ENCODE data around the gene HDAC7.

HDAC7 gene

GRCh38 chr12:47746073-47746472 lies 73.6 kb downstream of the HDAC7 start:
- Histone ChIP-seq H3K27me3 (ENCODE audit: control insufficient read depth, insufficient read depth, low read length) (no peaks in the 10 kb centered on the region), H3K36me3 (ENCODE audit: control insufficient read depth, insufficient read depth, low read length) (peaks cover 4% of the 10 kb centered on the region), H3K9me3 (ENCODE audit: control insufficient read depth, low read length) (no peaks in the 10 kb centered on the region), H3K4me1 (ENCODE audit: control insufficient read depth, insufficient read depth, low read length) (peaks cover 9% of the 10 kb centered on the region), H3K9ac (ENCODE audit: low read length) (no peak overlapping the region), H3K4me3 (ENCODE audit: low read length) (no peak overlapping the region)

GRCh38 chr12:47745485-47746041 lies 74.1 kb downstream of the HDAC7 start:
- peaks cover 13% of the 10 kb centered on the region for H3K4me1 ChIP-seq (ENCODE audit: control insufficient read depth, insufficient read depth, low read length)
- no peak overlapping the region for H3K9ac ChIP-seq (ENCODE audit: low read length)
- no peaks in the 10 kb centered on the region for H3K9me3 ChIP-seq (ENCODE audit: control insufficient read depth, low read length)
- H3K4me3 ChIP-seq (ENCODE audit: low read length): no peak overlapping the region
- H3K27me3 ChIP-seq (ENCODE audit: control insufficient read depth, insufficient read depth, low read length): no peaks in the 10 kb centered on the region
- H3K36me3 ChIP-seq (ENCODE audit: control insufficient read depth, insufficient read depth, low read length): peaks cover 4% of the 10 kb centered on the region

GRCh38 chr12:47744778-47745436 lies 74.8 kb downstream of the HDAC7 start:
- Histone ChIP-seq H3K36me3 (ENCODE audit: control insufficient read depth, insufficient read depth, low read length) (peaks cover 3% of the 10 kb centered on the region), H3K9ac (ENCODE audit: low read length) (no peak overlapping the region), H3K27me3 (ENCODE audit: control insufficient read depth, insufficient read depth, low read length) (no peaks in the 10 kb centered on the region), H3K9me3 (ENCODE audit: control insufficient read depth, low read length) (no peaks in the 10 kb centered on the region), H3K4me3 (ENCODE audit: low read length) (no peak overlapping the region), H3K4me1 (ENCODE audit: control insufficient read depth, insufficient read depth, low read length) (peaks cover 14% of the 10 kb centered on the region)

- H3K4me3 ChIP-seq (ENCODE audit: low read length): no peak overlapping the region
- no peaks in the 10 kb centered on the region for H3K27me3 ChIP-seq (ENCODE audit: control insufficient read depth, insufficient read depth, low read length)
- H3K9me3 ChIP-seq (ENCODE audit: control insufficient read depth, low read length): no peaks in the 10 kb centered on the region
- peaks cover 18% of the 10 kb centered on the region for H3K4me1 ChIP-seq (ENCODE audit: control insufficient read depth, insufficient read depth, low read length)
- H3K36me3 ChIP-seq (ENCODE audit: control insufficient read depth, insufficient read depth, low read length): no peaks in the 10 kb centered on the region
- no peak overlapping the region for H3K9ac ChIP-seq (ENCODE audit: low read length)
Measured at GRCh38 chr12:47744005-47744651, 75.6 kb downstream of the HDAC7 start.

GRCh38 chr12:47743311-47743860 lies 76.3 kb downstream of the HDAC7 start:
- no peaks in the 10 kb centered on the region for H3K36me3 ChIP-seq (ENCODE audit: control insufficient read depth, insufficient read depth, low read length)
- H3K27me3 ChIP-seq (ENCODE audit: control insufficient read depth, insufficient read depth, low read length): no peaks in the 10 kb centered on the region
- H3K9me3 ChIP-seq (ENCODE audit: control insufficient read depth, low read length): no peaks in the 10 kb centered on the region
- H3K4me1 ChIP-seq (ENCODE audit: control insufficient read depth, insufficient read depth, low read length): peaks cover 18% of the 10 kb centered on the region
- no peak overlapping the region for H3K4me3 ChIP-seq (ENCODE audit: low read length)
- H3K9ac ChIP-seq (ENCODE audit: low read length): no peak overlapping the region

- Histone ChIP-seq H3K27me3 (ENCODE audit: control insufficient read depth, insufficient read depth, low read length) (no peaks in the 10 kb centered on the region), H3K9me3 (ENCODE audit: control insufficient read depth, low read length) (no peaks in the 10 kb centered on the region), H3K4me3 (ENCODE audit: low read length) (no peak overlapping the region), H3K9ac (ENCODE audit: low read length) (no peak overlapping the region), H3K36me3 (ENCODE audit: control insufficient read depth, insufficient read depth, low read length) (no peaks in the 10 kb centered on the region), H3K4me1 (ENCODE audit: control insufficient read depth, insufficient read depth, low read length) (peaks cover 22% of the 10 kb centered on the region)
Measured at GRCh38 chr12:47742253-47742825, 77.4 kb downstream of the HDAC7 start.

- no peak overlapping the region for H3K4me3 ChIP-seq (ENCODE audit: low read length)
- peaks cover 32% of the 10 kb centered on the region for H3K4me1 ChIP-seq (ENCODE audit: control insufficient read depth, insufficient read depth, low read length)
Measured at GRCh38 chr12:47741340-47741703, 78.4 kb downstream of the HDAC7 start.

GRCh38 chr12:47740606-47741339 lies 78.9 kb downstream of the HDAC7 start:
- Histone ChIP-seq H3K9ac (ENCODE audit: low read length) (no peak overlapping the region), H3K4me1 (ENCODE audit: control insufficient read depth, insufficient read depth, low read length) (peaks cover 36% of the 10 kb centered on the region), H3K4me3 (ENCODE audit: low read length) (no peak overlapping the region)

More at GRCh38 chr12:47741340-47741703, 78.4 kb downstream of the HDAC7 start:
- Histone ChIP-seq H3K9me3 (ENCODE audit: control insufficient read depth, low read length) (no peaks in the 10 kb centered on the region), H3K9ac (ENCODE audit: low read length) (no peak overlapping the region), H3K36me3 (ENCODE audit: control insufficient read depth, insufficient read depth, low read length) (no peaks in the 10 kb centered on the region), H3K27me3 (ENCODE audit: control insufficient read depth, insufficient read depth, low read length) (no peaks in the 10 kb centered on the region)

GRCh38 chr12:47739979-47740378 lies 79.7 kb downstream of the HDAC7 start:
- H3K9me3 ChIP-seq (ENCODE audit: control insufficient read depth, low read length): no peaks in the 10 kb centered on the region
- H3K9ac ChIP-seq (ENCODE audit: low read length): no peak overlapping the region
- H3K4me1 ChIP-seq (ENCODE audit: control insufficient read depth, insufficient read depth, low read length): peaks cover 41% of the 10 kb centered on the region
- no peak overlapping the region for H3K4me3 ChIP-seq (ENCODE audit: low read length)
- no peaks in the 10 kb centered on the region for H3K27me3 ChIP-seq (ENCODE audit: control insufficient read depth, insufficient read depth, low read length)
- no peaks in the 10 kb centered on the region for H3K36me3 ChIP-seq (ENCODE audit: control insufficient read depth, insufficient read depth, low read length)

More at GRCh38 chr12:47740606-47741339, 78.9 kb downstream of the HDAC7 start:
- H3K9me3 ChIP-seq (ENCODE audit: control insufficient read depth, low read length): no peaks in the 10 kb centered on the region
- H3K36me3 ChIP-seq (ENCODE audit: control insufficient read depth, insufficient read depth, low read length): no peaks in the 10 kb centered on the region
- H3K27me3 ChIP-seq (ENCODE audit: control insufficient read depth, insufficient read depth, low read length): no peaks in the 10 kb centered on the region

GRCh38 chr12:47739297-47739696 lies 80.4 kb downstream of the HDAC7 start:
- Histone ChIP-seq H3K36me3 (ENCODE audit: control insufficient read depth, insufficient read depth, low read length) (no peaks in the 10 kb centered on the region), H3K9me3 (ENCODE audit: control insufficient read depth, low read length) (no peaks in the 10 kb centered on the region), H3K4me3 (ENCODE audit: low read length) (no peak overlapping the region), H3K27me3 (ENCODE audit: control insufficient read depth, insufficient read depth, low read length) (no peaks in the 10 kb centered on the region), H3K9ac (ENCODE audit: low read length) (no peak overlapping the region), H3K4me1 (ENCODE audit: control insufficient read depth, insufficient read depth, low read length) (peaks cover 43% of the 10 kb centered on the region)

- H3K4me1 ChIP-seq (ENCODE audit: control insufficient read depth, insufficient read depth, low read length): peaks cover 43% of the 10 kb centered on the region
- H3K9ac ChIP-seq (ENCODE audit: low read length): no peak overlapping the region
Measured at GRCh38 chr12:47737936-47738594, 81.6 kb downstream of the HDAC7 start.

More at GRCh38 chr12:47737936-47738594, 81.6 kb downstream of the HDAC7 start:
- Histone ChIP-seq H3K9me3 (ENCODE audit: control insufficient read depth, low read length) (no peaks in the 10 kb centered on the region), H3K36me3 (ENCODE audit: control insufficient read depth, insufficient read depth, low read length) (no peaks in the 10 kb centered on the region), H3K4me3 (ENCODE audit: low read length) (no peak overlapping the region), H3K27me3 (ENCODE audit: control insufficient read depth, insufficient read depth, low read length) (no peaks in the 10 kb centered on the region)
